OCI-LY7 (cell line): ENCODE data around the gene ERMAP.

Experiments used
- EZH2phosphoT487 ChIP-seq: fragments of 200-600 bp; sonication (generic); IDR thresholded peaks from 2 replicates; pipeline ENCODE4 v1.6.1; 2018; ENCODE audit warnings: low read depth, borderline replicate concordance, mild to moderate bottlenecking, mixed run types, antibody characterized with exemption, low read length, moderate library complexity, mixed read lengths
- TF ChIP-seq, protein P1 (sequence below): fragments of 200-600 bp; sonication (generic); conservative IDR thresholded peaks from 2 replicates; pipeline ENCODE4 v1.5.1; 2014; ENCODE audit warnings: mild to moderate bottlenecking, antibody characterized with exemption, low read length, moderate library complexity, mixed read lengths

DNA sequence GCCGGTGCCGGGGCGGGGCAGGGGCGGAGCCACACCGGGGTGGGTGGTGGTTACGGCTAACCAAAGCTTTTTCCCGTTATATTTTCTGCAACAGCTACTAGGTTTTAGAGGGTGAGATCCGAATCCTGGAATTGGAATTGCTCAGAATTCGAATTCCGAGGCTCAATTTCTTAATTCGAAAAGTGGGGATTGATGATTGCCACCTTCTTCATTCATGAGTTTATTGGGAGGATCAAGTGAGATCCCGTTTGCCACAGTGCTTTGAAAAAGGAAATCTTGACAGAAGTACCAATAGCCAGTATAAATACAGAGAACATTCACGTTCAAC lies 482 bp downstream of the ERMAP start:
- TF ChIP-seq, protein P1, sequence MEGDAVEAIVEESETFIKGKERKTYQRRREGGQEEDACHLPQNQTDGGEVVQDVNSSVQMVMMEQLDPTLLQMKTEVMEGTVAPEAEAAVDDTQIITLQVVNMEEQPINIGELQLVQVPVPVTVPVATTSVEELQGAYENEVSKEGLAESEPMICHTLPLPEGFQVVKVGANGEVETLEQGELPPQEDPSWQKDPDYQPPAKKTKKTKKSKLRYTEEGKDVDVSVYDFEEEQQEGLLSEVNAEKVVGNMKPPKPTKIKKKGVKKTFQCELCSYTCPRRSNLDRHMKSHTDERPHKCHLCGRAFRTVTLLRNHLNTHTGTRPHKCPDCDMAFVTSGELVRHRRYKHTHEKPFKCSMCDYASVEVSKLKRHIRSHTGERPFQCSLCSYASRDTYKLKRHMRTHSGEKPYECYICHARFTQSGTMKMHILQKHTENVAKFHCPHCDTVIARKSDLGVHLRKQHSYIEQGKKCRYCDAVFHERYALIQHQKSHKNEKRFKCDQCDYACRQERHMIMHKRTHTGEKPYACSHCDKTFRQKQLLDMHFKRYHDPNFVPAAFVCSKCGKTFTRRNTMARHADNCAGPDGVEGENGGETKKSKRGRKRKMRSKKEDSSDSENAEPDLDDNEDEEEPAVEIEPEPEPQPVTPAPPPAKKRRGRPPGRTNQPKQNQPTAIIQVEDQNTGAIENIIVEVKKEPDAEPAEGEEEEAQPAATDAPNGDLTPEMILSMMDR: no peak
- no peak for TF ChIP-seq EZH2phosphoT487
